Heart right ventricle (tissue), 16 donors: ENCODE measurements around the gene TOP2A. TPM values are rescaled to one million over a fixed set of nuclear protein-coding genes. Genes with fewer than 3 reads are reported as not detected.

Source experiments
- ATAC-seq, 8 donors: fragments of 200-7000 bp; cut with Tn5 transposase; one replicate each; pipeline ENCODE4 v1.9.1; 2020; ENCODE audit warnings: mild to moderate bottlenecking in 8 of 8, moderate library complexity in 8 of 8, moderate number of reproducible peaks in 1 of 8
- DNase-seq, 2 donors: peaks; one replicate each; pipeline ENCODE4 v3.0.0-alpha.2; 2020
- H3K27ac ChIP-seq, 10 donors: fragments of 200-600 bp; sonication (generic) in 2 of 10; one replicate each; pipeline versions ENCODE4 v1.5.0 to v1.8.0; 2020 to 2022; ENCODE audit warnings: mild to moderate bottlenecking in 3 of 10
- H3K27me3 ChIP-seq, 7 donors: fragments of 200-600 bp; one replicate each; pipeline ENCODE4 v1.8.0; 2021 to 2022; ENCODE audit warnings: mild to moderate bottlenecking in 2 of 7
- H3K36me3 ChIP-seq, 9 donors: fragments of 200-600 bp; sonication (generic) in 1 of 9; one replicate each; pipeline versions ENCODE4 v1.5.0 to v1.8.0; 2020 to 2022; ENCODE audit warnings: mild to moderate bottlenecking in 2 of 9
- H3K4me1 ChIP-seq, 9 donors: fragments of 200-600 bp; sonication (generic) in 1 of 9; one replicate each; pipeline versions ENCODE4 v1.5.0 to v1.8.0; 2020 to 2022; ENCODE audit warnings: mild to moderate bottlenecking in 4 of 9
- H3K4me3 ChIP-seq, 10 donors: fragments of 200-600 bp; sonication (generic) in 2 of 10; one replicate each; pipeline versions ENCODE4 v1.5.0 to v1.8.0; 2020 to 2022; ENCODE audit warnings: mild to moderate bottlenecking in 7 of 10, moderate library complexity in 2 of 10
- H3K9me3 ChIP-seq, 11 donors: fragments of 200-600 bp in 10 of 11; sonication (generic) in 2 of 11; one replicate each; pipeline versions ENCODE4 v1.5.0 to v1.8.0; 2013 to 2022; ENCODE audit warnings: mild to moderate bottlenecking in 2 of 11, control low read depth in 1 of 11, moderate library complexity in 1 of 11
- WGBS, 2 donors: extraction: QIAGEN DNeasy Blood & Tissue Kit; methylation state at CpG; one replicate each; pipeline ENCODE4 v1.1.7; 2013; ENCODE audit warnings: inconsistent platforms in 1 of 2; 5-methylcytosine and 5-hydroxymethylcytosine counted together
- intact Hi-C, 10 donors: fragments of 100-400 bp; cut with DNase I; formaldehyde crosslinking; loops; one replicate each; pipeline versions ENCODE4 v1.11.1 to v1.14.2; 2022
- polyA plus RNA-seq, 2 donors: library from polyadenylated mRNA; stranded (reverse); fragments of 200-250 nt; gene quantifications; one replicate each; pipeline ENCODE4 v1.2.3, GENCODE V29; 2013
- total RNA-seq, 10 donors: library from RNA; stranded (reverse); fragmentation: NEBNext Ultra II Directional in 3 of 10; extraction: Animal tissue kit (Norgen Biotek cat#: 25700) in 3 of 10; gene quantifications; one replicate each; pipeline versions ENCODE4 v1.2.1 to v1.2.4, GENCODE V29; 2021 to 2023
- TF ChIP-seq, protein P1 (sequence below), 9 donors: fragments of 200-600 bp; sonication (generic) in 2 of 9; IDR thresholded peaks; one replicate each; pipeline versions ENCODE4 v1.5.0 to v1.8.0; 2021 to 2022; ENCODE audit warnings: antibody characterized with exemption in 9 of 9, mild to moderate bottlenecking in 5 of 9, moderate library complexity in 1 of 9
- donor health status: Arrhythmogenic right ventricular cardiomyopathy.
- donor health status: ischemic (EF 13 %, LVEDD 7.1; RV severe dilation, severe dysfunction).
- donor health status: healthy with polysubstance abuse.
- donor health status: DM: no; HTN: yes; CAD: no.
- donor health status: DM: no; HTN: no; CAD: no.
- donor health status: ischemic (EF 25% LVEDD 6.9; RV normal size, moderate dysfunction).
- donor health status: ischemic (EF 25% LVEDD 5.7; RV mildly dilated, moderate dysfunction).
- donor health status: healthy.
- donor health status: DM: yes; HTN: yes; CAD: no.
- donor health status: Ischemic cardiomyopathy.
- donor health status: ischemic (EF 35%, LVEDD 5.7; RV mildly dilated, moderate dysfunction).
- donor health status: nonischemic (EF 11% LVEDD 7.7; RV severe dilation, severe dysfunction).
- donor health status: DM: yes; HTN: yes; CAD: no.
- donor health status: PGD.
- donor health status: ischemic (EF 29% LVEDD 5.4; RV normal size, mild dysfunction).
- donor health status: nonischemic (EF 23%, LVEDD 6.1; RV moderate dilation, normal function).

TOP2A gene
- total and polyA plus RNA-seq, 12 donors: 0.17 to 20.0 (median 1.0) TPM

DNA sequence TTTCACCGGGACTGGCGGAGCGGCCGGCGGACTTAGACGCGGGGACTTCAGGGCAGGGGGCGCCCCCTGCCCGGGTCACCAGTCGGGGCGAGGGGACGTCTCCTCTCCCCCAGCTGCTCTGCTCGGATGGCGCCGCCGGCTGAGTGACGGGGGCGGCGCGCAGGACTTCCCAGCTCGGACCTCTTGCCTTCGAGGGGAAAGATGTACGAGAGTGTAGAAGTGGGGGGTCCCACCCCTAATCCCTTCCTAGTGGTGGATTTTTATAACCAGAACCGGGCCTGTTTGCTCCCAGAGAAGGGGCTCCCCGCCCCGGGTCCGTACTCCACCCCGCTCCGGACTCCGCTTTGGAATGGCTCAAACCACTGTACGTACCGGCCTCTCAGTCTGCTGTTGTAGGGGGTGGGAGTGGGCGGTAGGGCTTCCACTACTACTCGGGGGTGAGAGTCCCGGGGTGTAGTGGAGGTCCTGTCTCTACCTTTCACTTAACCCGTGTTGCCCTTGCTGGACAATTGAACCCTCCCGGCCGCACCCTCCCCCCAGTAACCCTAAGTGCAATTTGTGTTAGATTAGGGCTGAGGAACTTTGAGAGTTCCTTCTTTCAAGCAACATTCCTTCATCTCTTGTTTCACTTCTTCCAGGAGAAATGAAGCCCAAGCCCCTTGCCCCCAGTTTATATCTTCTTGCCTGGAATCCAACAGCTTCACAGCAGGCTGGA lies 75.0 kb downstream of the TOP2A start:
- intact Hi-C loops: loop anchor here in 3 of 10 donors (2.0 to 10.0 kb wide), 3 partner anchors 22 to 228 kb away; no protein-coding TSS in a partner anchor
- peaks cover 20 to 82% (median 77%) of the 10 kb centered on the region in 9 donors for H3K4me1 ChIP-seq
- H3K4me3 ChIP-seq: peak overlapping the region; percentile 78 to 97 (median 90)
- TF ChIP-seq, protein P1, sequence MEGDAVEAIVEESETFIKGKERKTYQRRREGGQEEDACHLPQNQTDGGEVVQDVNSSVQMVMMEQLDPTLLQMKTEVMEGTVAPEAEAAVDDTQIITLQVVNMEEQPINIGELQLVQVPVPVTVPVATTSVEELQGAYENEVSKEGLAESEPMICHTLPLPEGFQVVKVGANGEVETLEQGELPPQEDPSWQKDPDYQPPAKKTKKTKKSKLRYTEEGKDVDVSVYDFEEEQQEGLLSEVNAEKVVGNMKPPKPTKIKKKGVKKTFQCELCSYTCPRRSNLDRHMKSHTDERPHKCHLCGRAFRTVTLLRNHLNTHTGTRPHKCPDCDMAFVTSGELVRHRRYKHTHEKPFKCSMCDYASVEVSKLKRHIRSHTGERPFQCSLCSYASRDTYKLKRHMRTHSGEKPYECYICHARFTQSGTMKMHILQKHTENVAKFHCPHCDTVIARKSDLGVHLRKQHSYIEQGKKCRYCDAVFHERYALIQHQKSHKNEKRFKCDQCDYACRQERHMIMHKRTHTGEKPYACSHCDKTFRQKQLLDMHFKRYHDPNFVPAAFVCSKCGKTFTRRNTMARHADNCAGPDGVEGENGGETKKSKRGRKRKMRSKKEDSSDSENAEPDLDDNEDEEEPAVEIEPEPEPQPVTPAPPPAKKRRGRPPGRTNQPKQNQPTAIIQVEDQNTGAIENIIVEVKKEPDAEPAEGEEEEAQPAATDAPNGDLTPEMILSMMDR (IDR thresholded peaks at IDR 0.05): no peak
- ATAC-seq (no peak), DNase-seq (no peak)
- H3K36me3 ChIP-seq: peaks cover 0 to 8% (median 0%) of the 10 kb centered on the region in 9 donors
- no peaks in the 10 kb centered on the region for H3K9me3 ChIP-seq
- no peaks in the 10 kb centered on the region for H3K27me3 ChIP-seq
- WGBS, 2 donors: 24 to 27% methylated on average over 38 of the region's 38 CpGs
- H3K27ac ChIP-seq: peak overlapping the region; percentile 88 to 99 (median 98)

DNA sequence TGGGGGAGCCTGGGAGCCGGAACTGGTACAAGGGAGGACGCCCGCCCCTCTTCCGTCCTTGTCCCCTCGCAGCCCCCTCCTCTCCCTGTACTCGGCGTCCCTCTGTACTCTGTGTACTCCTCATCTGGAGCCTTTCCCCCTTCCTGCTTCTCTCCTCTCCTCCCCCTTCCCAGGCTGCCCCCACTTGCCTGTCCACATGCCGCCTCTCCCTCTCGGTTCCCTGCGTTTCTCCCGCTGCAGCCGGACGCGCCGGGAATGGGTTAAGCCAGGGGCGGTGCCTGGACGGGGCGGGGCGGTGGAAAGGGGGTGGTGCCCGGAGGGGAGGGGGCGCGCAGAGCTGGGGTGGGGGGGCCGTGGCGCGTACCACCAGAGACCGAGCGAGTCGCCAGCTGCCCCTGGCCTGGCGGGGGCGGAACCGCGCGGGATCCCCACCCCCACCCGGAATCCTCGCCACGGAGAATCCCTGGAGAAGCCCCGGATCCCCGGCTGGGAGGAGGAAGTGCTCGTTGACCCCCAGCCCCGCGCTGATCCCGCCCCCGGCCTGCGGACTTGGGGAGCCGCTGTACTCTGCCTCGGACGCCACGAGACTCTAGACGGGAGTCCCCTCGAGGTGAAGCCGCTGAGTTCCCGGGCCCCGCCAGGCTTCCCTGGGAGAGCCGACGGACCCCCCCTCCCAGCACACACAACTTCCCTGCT lies 75.7 kb downstream of the TOP2A start:
- no peaks in the 10 kb centered on the region for H3K9me3 ChIP-seq
- peaks cover 14 to 82% (median 74%) of the 10 kb centered on the region in 9 donors for H3K4me1 ChIP-seq
- peak; percentile 87 to 88 for DNase-seq
- H3K36me3 ChIP-seq: peaks cover 0 to 8% (median 0%) of the 10 kb centered on the region in 9 donors
- H3K4me3 ChIP-seq: peak overlapping the region; percentile 78 to 97 (median 90)
- H3K27ac ChIP-seq: peak overlapping the region; percentile 88 to 99 (median 98)
- ATAC-seq: peak; percentile 58 to 73 (median 64)
- intact Hi-C loops: loop anchor here in 4 of 10 donors (2.0 to 10.0 kb wide), 4 partner anchors 21 to 227 kb away; no protein-coding TSS in a partner anchor
- TF ChIP-seq, protein P1 (IDR thresholded peaks at IDR 0.05): no peak
- H3K27me3 ChIP-seq: no peaks in the 10 kb centered on the region
- 3% methylated on average over 40 to 55 of the region's 55 CpGs for WGBS, 2 donors

- Histone ChIP-seq H3K27me3 (no peaks in the 10 kb centered on the region), H3K27ac (peak overlapping the region; percentile 88 to 99 (median 98)), H3K4me1 (peaks cover 10 to 82% (median 70%) of the 10 kb centered on the region in 9 donors), H3K36me3 (peaks cover 0 to 8% (median 0%) of the 10 kb centered on the region in 9 donors), H3K4me3 (peak overlapping the region; percentile 78 to 97 (median 90)), H3K9me3 (no peaks in the 10 kb centered on the region)
- ATAC-seq: peak; percentile 58 to 79 (median 73)
- TF ChIP-seq, protein P1 (IDR thresholded peaks at IDR 0.05): peak in 6 of 9 donors; percentile 32 to 55 (median 42)
- peak; percentile 93 for DNase-seq
- intact Hi-C loops: loop anchor here in 2 of 10 donors (2.0 to 10.0 kb wide), 2 partner anchors 22 to 226 kb away; no protein-coding TSS in a partner anchor
- WGBS, 2 donors: 0% methylated on average over 53 to 55 of the region's 55 CpGs
Observed at GRCh38 chr17:40340880-40341807, 76.6 kb downstream of the TOP2A start.
